OCI-LY7 (cell line): ENCODE measurements around the gene STK16. TPM values are rescaled to one million over a fixed set of nuclear protein-coding genes. Genes with fewer than 3 reads are reported as not detected.

Experiments used
- BruUV-seq: library from RNA; stranded (reverse); fragments of 400-500 nt; replicated peaks from 2 replicates; lab custom pipeline; 2021; lab: Mats Ljungman, UMichigan
- CTCF ChIA-PET: fragments of 300-600 bp; sonication (Branson Sonifier 250); formaldehyde crosslinking; loops from one replicate; lab custom pipeline; 2022; ENCODE audit warnings: antibody characterized with exemption; ENCODE audit not compliant: unreplicated experiment; lab: Charles Lee
- POLR2A ChIA-PET: fragments of 300-600 bp; sonication (Branson Sonifier 250); formaldehyde crosslinking; loops from one replicate; lab custom pipeline; 2022; ENCODE audit warnings: antibody characterized with exemption; lab: Charles Lee
- DNase-seq: peaks from one replicate; pipeline ENCODE4 v3.0.0-alpha.2; 2015; ENCODE audit warnings: low spot score
- H2AFZ ChIP-seq: fragments of 200-600 bp; sonication (generic), shearing (Covaris generic); 2 replicates; pipeline ENCODE4 v1.6.1; 2014; ENCODE audit warnings: mild to moderate bottlenecking, antibody characterized with exemption, low read length, moderate library complexity
- H3K27ac ChIP-seq: fragments of 200-600 bp; sonication (generic); 2 replicates; pipeline ENCODE4 v1.5.1; 2014; ENCODE audit warnings: mixed run types, low read depth, mild to moderate bottlenecking, moderate library complexity, low read length, inconsistent platforms; ENCODE audit not compliant: poor library complexity, severe bottlenecking
- H3K36me3 ChIP-seq: fragments of 200-600 bp; sonication (generic); 2 replicates; pipeline ENCODE4 v1.6.1; 2014; ENCODE audit warnings: mild to moderate bottlenecking, antibody characterized with exemption, low read length, moderate library complexity, mixed read lengths; ENCODE audit not compliant: insufficient read depth
- H3K4me1 ChIP-seq: fragments of 200-600 bp; sonication (generic); 2 replicates; pipeline ENCODE4 v1.5.1; 2014; ENCODE audit warnings: mild to moderate bottlenecking, low read length; ENCODE audit not compliant: insufficient read depth, poor library complexity, severe bottlenecking
- H3K4me2 ChIP-seq: fragments of 200-600 bp; sonication (generic); 2 replicates; pipeline ENCODE4 v1.6.1; 2014; ENCODE audit warnings: mild to moderate bottlenecking, low read length
- H3K4me3 ChIP-seq: fragments of 200-600 bp; sonication (generic); 2 replicates; pipeline ENCODE4 v1.5.1; 2014; ENCODE audit warnings: mild to moderate bottlenecking, low read depth, low read length; ENCODE audit not compliant: poor library complexity, severe bottlenecking
- H3K79me2 ChIP-seq: fragments of 200-600 bp; sonication (generic); 2 replicates; pipeline ENCODE4 v1.6.1; 2016; ENCODE audit warnings: low read depth, mild to moderate bottlenecking, low read length, moderate library complexity, mixed read lengths; ENCODE audit not compliant: insufficient read depth
- H3K9me2 ChIP-seq: fragments of 200-600 bp; sonication (generic); 2 replicates; pipeline ENCODE4 v1.6.1; 2016; ENCODE audit warnings: mild to moderate bottlenecking, low read length, mixed read lengths; ENCODE audit not compliant: insufficient read depth
- H3K9me3 ChIP-seq: fragments of 200-600 bp; sonication (generic); 2 replicates; pipeline ENCODE4 v1.6.1; 2014; ENCODE audit warnings: mild to moderate bottlenecking, mixed run types, low read length, mixed read lengths
- H4K20me1 ChIP-seq: fragments of 200-600 bp; sonication (generic); 2 replicates; pipeline ENCODE4 v1.6.1; 2014; ENCODE audit warnings: mild to moderate bottlenecking, antibody characterized with exemption, low read length, moderate library complexity, mixed read lengths; ENCODE audit not compliant: insufficient read depth
- EZH2phosphoT487 ChIP-seq: fragments of 200-600 bp; sonication (generic); IDR thresholded peaks from 2 replicates; pipeline ENCODE4 v1.6.1; 2018; ENCODE audit warnings: low read depth, borderline replicate concordance, mild to moderate bottlenecking, mixed run types, antibody characterized with exemption, low read length, moderate library complexity, mixed read lengths
- intact Hi-C: fragments of 100-400 bp; cut with micrococcal nuclease; formaldehyde crosslinking; loops from one replicate; pipeline ENCODE4 v1.10.0; 2022; ENCODE audit not compliant: unreplicated experiment
- total RNA-seq, 2 experiments: library from RNA; depleted of rRNA in 1 of 2; stranded (reverse); fragments of >200 nt in 1 of 2; shearing (Covaris generic) in 1 of 2; gene quantifications; 2 replicates each; pipeline ENCODE4 v1.2.3, GENCODE V29; 2014 to 2022
- TF ChIP-seq, protein P1 (sequence below): fragments of 200-600 bp; sonication (generic); conservative IDR thresholded peaks from 2 replicates; pipeline ENCODE4 v1.5.1; 2014; ENCODE audit warnings: mild to moderate bottlenecking, antibody characterized with exemption, low read length, moderate library complexity, mixed read lengths

Gene STK16
- total RNA-seq, 2 experiments from 2014 or later = 23.4 to 39.5 TPM

DNA sequence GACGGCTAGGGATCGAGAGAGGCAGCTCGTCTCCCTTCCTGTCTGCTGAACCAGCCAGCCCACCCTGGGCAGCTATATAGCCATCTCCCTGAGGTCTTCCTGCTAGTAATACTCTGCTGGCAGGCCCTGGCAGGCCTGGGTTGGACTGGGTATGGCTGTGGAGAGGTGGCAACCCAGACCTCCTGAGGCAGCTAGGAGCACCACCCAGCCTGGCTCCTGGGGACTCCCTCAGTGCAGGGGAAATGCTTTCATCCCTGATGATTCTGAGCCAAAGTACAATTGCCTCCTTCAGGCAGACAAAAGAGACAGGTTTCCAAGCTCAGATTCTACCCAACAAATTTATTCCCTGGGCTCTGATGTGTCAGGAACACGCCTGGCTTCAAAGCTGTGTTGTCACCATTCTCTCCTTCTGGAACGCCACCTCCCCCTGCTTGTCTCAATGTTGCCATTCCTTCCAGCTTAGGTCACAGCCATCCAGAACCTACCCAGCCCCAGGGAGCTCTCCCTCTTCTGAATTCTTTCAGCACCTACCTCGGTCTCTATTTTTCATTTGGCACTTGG is 29.2 kb downstream of the STK16 start:
- BruUV-seq = no TSS peak
- H2AFZ ChIP-seq = no peak overlapping the region
- no peak overlapping the region for H3K27ac ChIP-seq
- ChIA-PET POLR2A (interaction anchor here (0.6 to 1.3 kb wide), 5 partner anchors 9 to 128 kb away, joined by 3 to 4 read pairs (median 3); no protein-coding TSS in a partner anchor), CTCF (interaction anchor here (0.7 to 1.0 kb wide), 2 partner anchors 21 to 114 kb away, joined by 3 read pairs; no protein-coding TSS in a partner anchor)
- H3K36me3 ChIP-seq = no peaks in the 10 kb centered on the region
- H3K9me2 ChIP-seq = no peaks in the 10 kb centered on the region
- intact Hi-C loops = loop anchor here (10.0 kb wide), 1 partner anchor 390 kb away; the partner anchor contains the start of gene WNT10A
- H3K4me2 ChIP-seq = peak overlapping the region; percentile 81; the same call in 1 of the 2 replicates
- H3K4me1 ChIP-seq = peaks cover 23% of the 10 kb centered on the region
- H3K4me3 ChIP-seq = no peak overlapping the region
- no peaks in the 10 kb centered on the region for H4K20me1 ChIP-seq
- peaks cover 6% of the 10 kb centered on the region; the same call in 1 of the 2 replicates for H3K79me2 ChIP-seq
- TF ChIP-seq, protein P1, sequence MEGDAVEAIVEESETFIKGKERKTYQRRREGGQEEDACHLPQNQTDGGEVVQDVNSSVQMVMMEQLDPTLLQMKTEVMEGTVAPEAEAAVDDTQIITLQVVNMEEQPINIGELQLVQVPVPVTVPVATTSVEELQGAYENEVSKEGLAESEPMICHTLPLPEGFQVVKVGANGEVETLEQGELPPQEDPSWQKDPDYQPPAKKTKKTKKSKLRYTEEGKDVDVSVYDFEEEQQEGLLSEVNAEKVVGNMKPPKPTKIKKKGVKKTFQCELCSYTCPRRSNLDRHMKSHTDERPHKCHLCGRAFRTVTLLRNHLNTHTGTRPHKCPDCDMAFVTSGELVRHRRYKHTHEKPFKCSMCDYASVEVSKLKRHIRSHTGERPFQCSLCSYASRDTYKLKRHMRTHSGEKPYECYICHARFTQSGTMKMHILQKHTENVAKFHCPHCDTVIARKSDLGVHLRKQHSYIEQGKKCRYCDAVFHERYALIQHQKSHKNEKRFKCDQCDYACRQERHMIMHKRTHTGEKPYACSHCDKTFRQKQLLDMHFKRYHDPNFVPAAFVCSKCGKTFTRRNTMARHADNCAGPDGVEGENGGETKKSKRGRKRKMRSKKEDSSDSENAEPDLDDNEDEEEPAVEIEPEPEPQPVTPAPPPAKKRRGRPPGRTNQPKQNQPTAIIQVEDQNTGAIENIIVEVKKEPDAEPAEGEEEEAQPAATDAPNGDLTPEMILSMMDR = no peak
- no peak for TF ChIP-seq EZH2phosphoT487
- DNase-seq = no peak
- no peaks in the 10 kb centered on the region for H3K9me3 ChIP-seq

DNA sequence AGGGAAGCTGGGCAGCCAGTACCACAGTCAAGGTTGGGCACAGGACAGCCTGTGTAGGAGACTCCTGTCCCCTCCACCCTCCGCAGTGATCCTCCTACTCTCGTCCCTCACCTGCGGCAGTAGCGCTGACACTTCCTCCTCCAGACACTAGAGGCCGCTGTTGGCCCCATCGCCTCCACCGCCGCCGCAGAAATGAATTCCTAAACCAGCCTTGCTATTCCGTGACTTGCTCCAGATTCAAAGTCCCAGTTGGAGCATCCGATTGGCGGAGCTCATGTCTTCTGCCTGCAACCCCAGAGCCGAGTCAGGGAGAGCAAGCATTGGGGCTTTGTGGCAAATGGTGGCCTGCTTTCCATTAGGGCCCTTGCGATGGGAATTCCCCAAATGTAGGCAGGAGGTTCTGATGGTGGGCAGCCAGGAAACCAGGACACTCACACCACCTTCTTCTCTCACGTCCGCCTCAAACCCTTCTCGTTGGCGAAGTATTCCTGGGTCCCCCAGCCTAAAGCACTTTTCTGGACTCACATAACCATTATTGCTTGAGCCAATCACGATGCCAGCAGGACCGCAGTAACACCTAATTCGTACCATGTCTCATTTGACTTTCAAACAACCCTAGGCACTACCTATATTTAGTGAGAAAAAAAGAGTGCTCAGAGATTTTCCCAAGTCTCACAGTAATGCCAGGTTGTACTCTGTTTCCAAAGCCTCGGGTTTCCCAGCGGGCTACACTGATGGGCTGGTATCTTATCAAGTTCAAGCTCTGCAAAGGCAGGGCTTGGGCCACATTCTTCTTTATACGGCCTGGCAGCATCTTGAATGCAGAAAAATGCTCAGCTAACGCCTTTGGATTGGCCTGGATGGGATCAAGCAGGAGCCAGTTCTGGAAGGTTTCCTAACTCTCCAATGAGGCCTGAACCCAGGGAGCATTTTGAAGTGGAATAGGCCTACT is 32.7 kb downstream of the STK16 start:
- Histone ChIP-seq H3K27ac (peak overlapping the region; percentile 90), H3K4me2 (peak overlapping the region; percentile 81), H3K4me3 (peak overlapping the region; percentile 83), H3K9me3 (no peaks in the 10 kb centered on the region), H3K4me1 (peaks cover 39% of the 10 kb centered on the region), H3K79me2 (peaks cover 19% of the 10 kb centered on the region; the same call in 1 of the 2 replicates), H3K36me3 (peaks cover 27% of the 10 kb centered on the region), H3K9me2 (no peaks in the 10 kb centered on the region), H4K20me1 (peaks cover 5% of the 10 kb centered on the region), H2AFZ (peak overlapping the region; percentile 74)
- ChIA-PET CTCF (interaction anchor here (0.6 to 3.0 kb wide), 8 partner anchors 14 to 885 kb away, joined by 3 to 13 read pairs (median 6); partner anchors contain the start of genes TUBA4A and TUBA4B), POLR2A (interaction anchor here (0.6 to 3.4 kb wide), 14 partner anchors 12 to 364 kb away, joined by 3 to 21 read pairs (median 4); partner anchors contain the start of genes DNPEP, GLB1L, STK16 and TUBA4A)
- BruUV-seq = no TSS peak
- intact Hi-C loops = loop anchor here (1.0 to 10.0 kb wide), 4 partner anchors 29 to 393 kb away; partner anchors contain the start of genes WNT10A and ZFAND2B
- DNase-seq = peak; percentile 79
- TF ChIP-seq, protein P1 = peak; percentile 98
- TF ChIP-seq EZH2phosphoT487 = no peak
